GM19193 (cell line): ENCODE data around the gene GOSR1.

Source experiments
- POLR2A ChIP-seq: IDR thresholded peaks from 4 replicates; pipeline ENCODE4 v1.6.1; 2011; ENCODE audit not compliant: insufficient read depth, insufficient read length; ENCODE audit errors: extremely low read depth

The GOSR1 gene

DNA sequence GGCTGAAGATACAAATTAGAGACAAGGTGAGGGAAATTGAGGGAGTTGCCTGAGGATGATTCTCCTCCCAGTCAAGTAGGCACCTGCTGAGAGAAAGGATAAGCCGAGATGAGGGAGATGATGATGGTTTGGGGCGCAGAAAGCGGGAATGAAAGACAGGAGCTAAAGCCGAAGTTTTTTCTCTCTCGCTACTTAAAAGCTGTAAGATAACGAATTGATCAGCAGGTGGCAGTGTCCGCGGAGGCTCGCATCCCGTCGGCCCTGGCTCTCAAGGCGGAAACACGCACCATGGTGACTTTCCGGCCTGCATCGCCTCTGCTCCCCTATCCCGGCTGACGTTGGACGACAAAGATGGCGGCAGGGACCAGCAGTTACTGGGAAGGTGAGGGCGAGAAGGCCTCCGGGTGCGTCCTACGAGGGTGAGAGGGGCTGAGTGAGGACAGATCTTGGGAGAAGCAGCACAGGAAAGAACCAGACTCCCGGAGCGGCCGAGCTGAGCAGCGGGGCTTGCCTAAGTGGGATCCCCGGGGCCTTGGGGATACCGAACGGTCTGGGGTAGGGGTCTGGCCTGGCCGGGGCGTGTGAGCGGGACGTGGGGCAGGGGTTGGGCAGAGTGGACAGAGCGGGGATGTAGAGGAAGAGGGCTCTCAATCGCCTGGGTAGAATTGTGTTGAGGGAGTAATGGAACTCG is at the start of gene GOSR1:
Gene GOSR1, plus strand, starts transcription at position 326 of the 691 bp plus-strand sequence. Its CDS starts 26 bp downstream, at position 352.
- TF ChIP-seq POLR2A = peak; percentile 96

GRCh38 chr17:30427611-30428010 is 49.6 kb upstream of the GOSR1 start:
- no peak for TF ChIP-seq POLR2A

GRCh38 chr17:30429155-30429554 is 48.1 kb upstream of the GOSR1 start:
- TF ChIP-seq POLR2A = no peak

- TF ChIP-seq POLR2A = no peak
Observed at GRCh38 chr17:30433514-30433913, 43.7 kb upstream of the GOSR1 start.

- no peak for TF ChIP-seq POLR2A
Observed at GRCh38 chr17:30436729-30437128, 40.5 kb upstream of the GOSR1 start.

- no peak for TF ChIP-seq POLR2A
Observed at GRCh38 chr17:30443721-30444120, 33.5 kb upstream of the GOSR1 start.

DNA sequence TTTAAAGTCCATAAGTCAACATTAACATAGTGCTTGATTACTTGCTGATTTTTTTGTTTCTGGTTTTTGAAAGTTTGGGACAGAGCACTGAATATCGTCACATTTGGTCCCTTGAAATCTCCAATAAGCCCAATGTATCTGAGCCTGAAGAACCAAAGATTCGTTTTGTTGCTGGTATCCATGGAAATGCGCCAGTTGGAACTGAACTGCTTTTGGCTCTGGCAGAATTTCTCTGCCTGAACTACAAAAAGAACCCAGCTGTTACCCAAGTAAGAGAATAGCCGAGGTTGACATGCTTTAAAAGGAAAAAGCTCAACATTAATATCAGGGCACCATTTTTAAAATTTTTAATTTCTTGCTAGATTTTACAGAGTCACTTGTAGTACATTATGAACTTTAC is 27.7 kb upstream of the GOSR1 start:
- TF ChIP-seq POLR2A = no peak

GRCh38 chr17:30450125-30451027 is 26.8 kb upstream of the GOSR1 start:
- TF ChIP-seq POLR2A = no peak

DNA sequence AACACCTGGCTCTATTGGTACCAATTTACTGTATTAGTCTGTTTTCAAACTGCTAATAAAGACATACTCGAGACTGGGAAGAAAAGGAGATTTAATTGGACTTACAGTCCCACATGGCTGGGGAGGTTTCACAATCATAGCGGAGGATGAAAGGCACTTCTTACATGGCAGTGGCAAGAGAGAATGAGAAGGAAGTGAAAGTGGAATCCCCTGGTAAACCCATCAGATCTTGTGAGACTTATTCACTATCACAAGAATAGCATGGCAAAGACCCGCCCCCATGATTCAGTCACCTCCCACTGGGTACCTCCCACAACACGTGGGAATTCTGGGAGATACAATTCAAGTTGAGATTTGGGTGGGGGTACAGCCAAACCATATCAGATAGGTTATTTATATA is 22.6 kb upstream of the GOSR1 start:
- no peak for TF ChIP-seq POLR2A

- TF ChIP-seq POLR2A = no peak
Observed at GRCh38 chr17:30458371-30458770, 18.8 kb upstream of the GOSR1 start.

DNA sequence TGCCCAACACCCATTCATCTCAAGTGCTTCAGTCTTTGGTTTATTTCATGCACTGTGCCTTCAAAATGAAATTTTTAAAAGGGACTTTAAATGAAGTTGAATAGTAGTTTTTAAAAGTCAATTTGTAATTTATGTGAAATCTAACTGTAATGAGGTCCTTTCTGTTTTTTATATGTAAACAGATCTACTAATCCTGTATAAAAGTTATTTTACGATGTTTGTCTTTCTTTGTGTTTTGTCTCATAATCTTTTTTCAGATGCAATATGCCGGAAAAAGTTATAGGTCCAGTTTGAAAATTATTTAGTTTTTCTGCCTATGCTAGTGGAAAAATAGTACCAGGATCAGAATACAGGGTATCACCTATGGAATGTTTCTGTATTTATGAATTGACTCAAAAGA is 8.7 kb upstream of the GOSR1 start:
- no peak for TF ChIP-seq POLR2A

GRCh38 chr17:30472238-30472890 is 4.8 kb upstream of the GOSR1 start:
- no peak for TF ChIP-seq POLR2A

DNA sequence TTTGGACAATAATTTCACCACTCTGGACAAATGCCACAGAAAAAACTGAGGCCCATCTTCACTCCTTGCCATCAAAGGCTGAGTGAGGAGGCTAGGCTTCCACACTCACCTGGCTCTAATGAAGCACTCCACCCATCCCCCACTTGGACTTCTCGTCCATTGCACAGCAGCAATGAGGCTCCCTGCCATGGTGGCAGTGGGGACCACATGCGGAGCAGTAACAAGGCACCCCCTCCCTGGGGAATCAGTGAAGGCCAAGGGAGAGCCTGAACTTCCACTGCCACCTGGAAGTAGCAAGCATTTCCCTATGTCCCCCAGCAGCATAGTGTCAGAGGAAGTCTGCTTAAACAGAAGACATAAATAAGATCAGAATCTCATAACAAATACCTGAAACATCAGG is 2.0 kb upstream of the GOSR1 start:
- no peak for TF ChIP-seq POLR2A

- no peak for TF ChIP-seq POLR2A
Observed at GRCh38 chr17:30476726-30477082, 504 bp upstream of the GOSR1 start.

- TF ChIP-seq POLR2A = no peak
Observed at GRCh38 chr17:30477774-30478115, 537 bp downstream of the GOSR1 start.

DNA sequence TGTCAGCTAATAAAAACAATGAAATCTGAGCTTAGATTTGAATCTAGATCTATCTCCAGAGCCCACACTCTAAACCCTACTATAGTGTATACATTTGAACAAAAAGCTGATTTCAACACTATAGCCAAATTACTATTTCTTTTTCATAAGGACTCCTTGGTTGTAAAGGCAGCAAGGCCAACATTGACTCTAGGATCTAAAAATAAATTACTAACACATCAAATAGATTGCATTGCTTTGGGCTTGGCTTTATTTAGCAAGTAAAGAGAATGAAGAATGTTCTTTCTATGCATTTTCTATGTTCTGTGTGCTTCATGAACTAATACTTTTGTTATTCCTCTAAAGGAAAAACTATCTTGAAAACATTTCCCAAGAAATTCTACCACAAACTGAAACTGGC is 5.3 kb downstream of the GOSR1 start:
- TF ChIP-seq POLR2A = no peak
